Transverse colon (tissue), 4 donors: Measurements from ENCODE around the gene SIL1.

Source experiments
- EP300 ChIP-seq: sonication (generic); formaldehyde crosslinking; IDR thresholded peaks from one replicate; pipeline ENCODE4 v1.6.1; 2017; ENCODE audit warnings: antibody characterized with exemption, low read depth
- POLR2A ChIP-seq: fragments of 450-650 bp; IDR thresholded peaks from one replicate; pipeline ENCODE4 v1.6.1; 2016; ENCODE audit warnings: antibody characterized with exemption, mild to moderate bottlenecking, moderate library complexity
- POLR2AphosphoS5 ChIP-seq, 3 donors: sonication (generic); formaldehyde crosslinking; IDR thresholded peaks; one replicate each; pipeline ENCODE4 v1.6.1; 2016; ENCODE audit warnings: antibody characterized with exemption in 3 of 3
- TF ChIP-seq, protein P1 (sequence below), 5 experiments: fragments of 200-600 bp in 3 of 5; fragments of 450-650 bp in 2 of 5; sonication (generic) in 3 of 5; IDR thresholded peaks; 1 replicate in 2 of 5; 2 replicates in 3 of 5; pipeline ENCODE4 v1.5.1; 2016 to 2017; ENCODE audit warnings: antibody characterized with exemption in 5 of 5, inconsistent platforms in 3 of 5, mild to moderate bottlenecking in 2 of 5, moderate library complexity in 1 of 5

DNA sequence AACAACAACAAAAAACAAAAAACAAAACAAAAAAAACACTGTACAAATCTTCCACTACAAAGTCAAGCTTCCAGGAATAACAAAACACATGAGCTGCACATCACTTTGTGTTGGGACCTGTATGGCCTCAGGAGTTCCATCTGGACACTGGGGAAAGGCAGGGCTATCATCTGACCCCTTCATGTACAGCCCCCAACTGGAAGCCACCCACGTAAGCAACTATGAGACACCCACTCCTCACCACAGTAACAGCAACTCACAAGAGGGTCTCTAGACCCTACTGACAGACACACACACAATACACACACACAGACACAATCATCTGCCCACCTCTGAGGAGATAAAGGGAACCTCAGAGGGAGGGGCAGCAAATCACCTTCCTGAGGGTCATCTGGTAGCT lies 241.4 kb downstream of the SIL1 start:
- TF ChIP-seq, protein P1, sequence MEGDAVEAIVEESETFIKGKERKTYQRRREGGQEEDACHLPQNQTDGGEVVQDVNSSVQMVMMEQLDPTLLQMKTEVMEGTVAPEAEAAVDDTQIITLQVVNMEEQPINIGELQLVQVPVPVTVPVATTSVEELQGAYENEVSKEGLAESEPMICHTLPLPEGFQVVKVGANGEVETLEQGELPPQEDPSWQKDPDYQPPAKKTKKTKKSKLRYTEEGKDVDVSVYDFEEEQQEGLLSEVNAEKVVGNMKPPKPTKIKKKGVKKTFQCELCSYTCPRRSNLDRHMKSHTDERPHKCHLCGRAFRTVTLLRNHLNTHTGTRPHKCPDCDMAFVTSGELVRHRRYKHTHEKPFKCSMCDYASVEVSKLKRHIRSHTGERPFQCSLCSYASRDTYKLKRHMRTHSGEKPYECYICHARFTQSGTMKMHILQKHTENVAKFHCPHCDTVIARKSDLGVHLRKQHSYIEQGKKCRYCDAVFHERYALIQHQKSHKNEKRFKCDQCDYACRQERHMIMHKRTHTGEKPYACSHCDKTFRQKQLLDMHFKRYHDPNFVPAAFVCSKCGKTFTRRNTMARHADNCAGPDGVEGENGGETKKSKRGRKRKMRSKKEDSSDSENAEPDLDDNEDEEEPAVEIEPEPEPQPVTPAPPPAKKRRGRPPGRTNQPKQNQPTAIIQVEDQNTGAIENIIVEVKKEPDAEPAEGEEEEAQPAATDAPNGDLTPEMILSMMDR (IDR thresholded peaks at IDR 0.05): no peak
- TF ChIP-seq POLR2AphosphoS5 (IDR thresholded peaks at IDR 0.05) (no peak), POLR2A (no peak), EP300 (no peak)
